ENCODE results near the gene TECTA. TPM values are rescaled to one million over a fixed set of nuclear protein-coding genes. Genes with fewer than 3 reads are reported as not detected.

The TECTA gene
- polyA plus RNA-seq, 3 donors = 0.45 TPM; not detected in 2

DNA sequence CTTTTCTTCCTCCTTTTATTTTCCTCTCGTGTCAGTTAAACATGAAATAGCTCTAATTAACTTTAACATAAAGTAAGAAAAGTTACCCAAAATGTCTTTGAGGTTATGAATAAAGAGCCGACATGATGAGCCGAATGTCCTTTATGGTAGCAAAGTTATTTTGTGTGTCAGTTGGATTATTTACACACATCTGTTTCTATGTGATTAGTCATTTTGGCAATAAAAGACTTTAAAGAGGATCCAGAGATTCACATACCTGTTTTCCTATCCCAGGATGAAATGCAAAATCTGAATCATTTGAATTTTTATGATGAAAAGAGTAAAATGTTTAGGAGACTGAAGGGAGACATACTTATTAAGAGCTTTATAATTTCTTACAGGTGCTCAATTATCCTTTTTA, 34.0 kb upstream of the TECTA start:
- no CpG with 5 or more reads among the region's 3 CpGs for WGBS (ENCODE audit: insufficient coverage)
- H3K4me2 ChIP-seq (replicated peaks; ENCODE audit: extremely low read depth, low read length, poor library complexity, severe bottlenecking) = no peak overlapping the region
- no peak overlapping the region for H3K4me3 Mint-ChIP-seq
- no peaks in the 10 kb centered on the region for H4K20me1 ChIP-seq (ENCODE audit: insufficient read depth, low read length)
- intact Hi-C loops (cut with micrococcal nuclease) = no loop called here
- no peak overlapping the region for H3K27ac Mint-ChIP-seq
- H3K4me3 ChIP-seq (replicated peaks in 1 of 3; ENCODE audit: low read depth in 2 of 3, low read length in 3 of 3) = no peak overlapping the region
- no peaks in the 10 kb centered on the region for H3K4me1 ChIP-seq (ENCODE audit: control insufficient read depth in 1 of 2, insufficient read depth in 2 of 2, low read length in 2 of 2)
- peaks cover 53 to 57% of the 10 kb centered on the region in 2 donors for H3K36me3 Mint-ChIP-seq
- peaks cover 0 to 5% (median 0%) of the 10 kb centered on the region in 7 donors for H3K9me3 Mint-ChIP-seq
- no peaks in the 10 kb centered on the region for H3K27me3 ChIP-seq (ENCODE audit: control insufficient read depth in 2 of 2, insufficient read depth in 2 of 2, low read length in 2 of 2)
- no peaks in the 10 kb centered on the region for H3K9me3 ChIP-seq (replicated peaks in 1 of 2; ENCODE audit: control insufficient read depth in 1 of 2, insufficient read depth in 1 of 2, low read length in 2 of 2)
- no peak overlapping the region for H3K9ac ChIP-seq (ENCODE audit: insufficient read depth, low read length, poor library complexity, severe bottlenecking)
- H2AFZ ChIP-seq (ENCODE audit: insufficient read depth, low read depth, low read length, poor library complexity, severe bottlenecking) = no peak overlapping the region
- H3K36me3 ChIP-seq (replicated peaks in 1 of 2; ENCODE audit: control insufficient read depth in 1 of 2, insufficient read depth in 2 of 2, low read length in 2 of 2) = peaks cover 13 to 79% of the 10 kb centered on the region in 2 donors
- TF ChIP-seq, protein P1, sequence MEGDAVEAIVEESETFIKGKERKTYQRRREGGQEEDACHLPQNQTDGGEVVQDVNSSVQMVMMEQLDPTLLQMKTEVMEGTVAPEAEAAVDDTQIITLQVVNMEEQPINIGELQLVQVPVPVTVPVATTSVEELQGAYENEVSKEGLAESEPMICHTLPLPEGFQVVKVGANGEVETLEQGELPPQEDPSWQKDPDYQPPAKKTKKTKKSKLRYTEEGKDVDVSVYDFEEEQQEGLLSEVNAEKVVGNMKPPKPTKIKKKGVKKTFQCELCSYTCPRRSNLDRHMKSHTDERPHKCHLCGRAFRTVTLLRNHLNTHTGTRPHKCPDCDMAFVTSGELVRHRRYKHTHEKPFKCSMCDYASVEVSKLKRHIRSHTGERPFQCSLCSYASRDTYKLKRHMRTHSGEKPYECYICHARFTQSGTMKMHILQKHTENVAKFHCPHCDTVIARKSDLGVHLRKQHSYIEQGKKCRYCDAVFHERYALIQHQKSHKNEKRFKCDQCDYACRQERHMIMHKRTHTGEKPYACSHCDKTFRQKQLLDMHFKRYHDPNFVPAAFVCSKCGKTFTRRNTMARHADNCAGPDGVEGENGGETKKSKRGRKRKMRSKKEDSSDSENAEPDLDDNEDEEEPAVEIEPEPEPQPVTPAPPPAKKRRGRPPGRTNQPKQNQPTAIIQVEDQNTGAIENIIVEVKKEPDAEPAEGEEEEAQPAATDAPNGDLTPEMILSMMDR (IDR thresholded peaks at IDR 0.05) = no peak
- no peak for DNase-seq
- no peaks in the 10 kb centered on the region for H3K79me2 ChIP-seq (ENCODE audit: insufficient read depth, low read length)
- H3K27me3 Mint-ChIP-seq (ENCODE audit: low read depth in 3 of 3) = no peaks in the 10 kb centered on the region
- no peak overlapping the region for H3K27ac ChIP-seq (ENCODE audit: low read depth in 1 of 2, low read length in 2 of 2)
- peaks cover 10% of the 10 kb centered on the region for H3K4me1 Mint-ChIP-seq

DNA sequence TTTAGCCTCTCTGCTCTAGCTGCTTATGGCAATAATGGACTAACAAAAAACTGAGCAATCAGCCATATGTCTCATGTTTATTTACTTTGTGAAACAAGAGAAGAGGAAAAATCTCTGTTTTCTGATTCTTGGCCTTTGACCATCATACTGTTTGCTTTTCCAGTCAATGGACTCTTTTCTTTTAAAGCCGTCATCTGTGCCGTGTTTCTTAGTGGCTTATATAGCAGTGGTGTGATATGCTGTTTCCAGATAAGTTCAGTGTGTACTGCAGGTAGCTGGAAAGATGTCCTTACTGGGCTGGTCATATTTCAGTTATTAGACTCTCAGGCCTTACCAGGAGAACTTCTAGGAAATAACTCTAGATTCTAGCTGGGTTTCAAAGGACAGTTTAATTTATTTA, 33.6 kb upstream of the TECTA start:
- Histone ChIP-seq H3K36me3 (replicated peaks in 1 of 2; ENCODE audit: control insufficient read depth in 1 of 2, insufficient read depth in 2 of 2, low read length in 2 of 2) (peaks cover 9 to 77% of the 10 kb centered on the region in 2 donors), H4K20me1 (ENCODE audit: insufficient read depth, low read length) (no peaks in the 10 kb centered on the region), H3K79me2 (ENCODE audit: insufficient read depth, low read length) (no peaks in the 10 kb centered on the region), H2AFZ (ENCODE audit: insufficient read depth, low read depth, low read length, poor library complexity, severe bottlenecking) (no peak overlapping the region), H3K9me3 (replicated peaks in 1 of 2; ENCODE audit: control insufficient read depth in 1 of 2, insufficient read depth in 1 of 2, low read length in 2 of 2) (no peaks in the 10 kb centered on the region), H3K9ac (ENCODE audit: insufficient read depth, low read length, poor library complexity, severe bottlenecking) (no peak overlapping the region), H3K27ac (ENCODE audit: low read depth in 1 of 2, low read length in 2 of 2) (no peak overlapping the region), H3K4me2 (replicated peaks; ENCODE audit: extremely low read depth, low read length, poor library complexity, severe bottlenecking) (no peak overlapping the region), H3K27me3 (ENCODE audit: control insufficient read depth in 2 of 2, insufficient read depth in 2 of 2, low read length in 2 of 2) (no peaks in the 10 kb centered on the region), H3K4me1 (ENCODE audit: control insufficient read depth in 1 of 2, insufficient read depth in 2 of 2, low read length in 2 of 2) (no peaks in the 10 kb centered on the region), H3K4me3 (replicated peaks in 1 of 3; ENCODE audit: low read depth in 2 of 3, low read length in 3 of 3) (no peak overlapping the region)
- Mint-ChIP-seq H3K9me3 (peaks cover 0 to 5% (median 0%) of the 10 kb centered on the region in 7 donors), H3K27me3 (ENCODE audit: low read depth in 3 of 3) (no peaks in the 10 kb centered on the region), H3K27ac (no peak overlapping the region), H3K36me3 (peaks cover 54 to 59% of the 10 kb centered on the region in 2 donors), H3K4me3 (no peak overlapping the region), H3K4me1 (peaks cover 10% of the 10 kb centered on the region)
- TF ChIP-seq, protein P1 (IDR thresholded peaks at IDR 0.05) = no peak
- intact Hi-C loops (cut with micrococcal nuclease) = no loop called here
- WGBS (ENCODE audit: insufficient coverage) = 100% methylated on average over 2 of the region's 2 CpGs
- no peak for DNase-seq

All from CD14-positive monocyte (primary cell).